ENCODE results near the gene FLNB.

GRCh38 chr3:58198804-58199203 lies 190.6 kb downstream of the FLNB start:
- TF ChIP-seq POLR2A (IDR thresholded peaks at IDR 0.05; ENCODE audit: low read length) (no peak), GATA1 (IDR thresholded peaks at IDR 0.05; ENCODE audit: low read depth, low read length) (no peak)
